ENCODE data around the gene TSPAN11.

TSPAN11 gene

GRCh38 chr12:30902001-30902400 lies 24.5 kb upstream of the TSPAN11 start:
- no peak for ATAC-seq (replicated peaks)
- Mint-ChIP-seq H3K9me3 (no peaks in the 10 kb centered on the region), H3K27ac (no peak overlapping the region), H3K27me3 (peaks cover 15% of the 10 kb centered on the region in 2 donors), H3K4me1 (no peaks in the 10 kb centered on the region), H3K36me3 (no peaks in the 10 kb centered on the region), H3K4me3 (no peak overlapping the region)
- DNase-seq, result no peak

GRCh38 chr12:30902596-30902995 lies 24.0 kb upstream of the TSPAN11 start:
- ATAC-seq (replicated peaks), result no peak
- H3K27me3 Mint-ChIP-seq, result peaks cover 12 to 13% of the 10 kb centered on the region in 2 donors
- H3K9me3 Mint-ChIP-seq, result no peaks in the 10 kb centered on the region
- DNase-seq, result no peak
- no peaks in the 10 kb centered on the region for H3K4me1 Mint-ChIP-seq
- no peaks in the 10 kb centered on the region for H3K36me3 Mint-ChIP-seq
- H3K4me3 Mint-ChIP-seq, result no peak overlapping the region
- no peak overlapping the region for H3K27ac Mint-ChIP-seq

- H3K4me3 Mint-ChIP-seq, result no peak overlapping the region
Observed at GRCh38 chr12:30905463-30906009, 21.0 kb upstream of the TSPAN11 start.

GRCh38 chr12:30908076-30908721 lies 18.3 kb upstream of the TSPAN11 start:
- Mint-ChIP-seq H3K4me3 (no peak overlapping the region), H3K4me1 (peaks cover 0 to under 1% of the 10 kb centered on the region in 2 donors), H3K36me3 (no peaks in the 10 kb centered on the region), H3K27me3 (peaks cover 7 to 8% of the 10 kb centered on the region in 2 donors), H3K27ac (no peak overlapping the region), H3K9me3 (no peaks in the 10 kb centered on the region)
- DNase-seq, result no peak
- no peak for ATAC-seq (replicated peaks)

More at GRCh38 chr12:30905463-30906009, 21.0 kb upstream of the TSPAN11 start:
- DNase-seq, result no peak
- ATAC-seq (replicated peaks), result no peak
- Mint-ChIP-seq H3K27ac (no peak overlapping the region), H3K4me1 (no peaks in the 10 kb centered on the region), H3K9me3 (no peaks in the 10 kb centered on the region), H3K27me3 (peaks cover 9 to 10% of the 10 kb centered on the region in 2 donors), H3K36me3 (no peaks in the 10 kb centered on the region)

GRCh38 chr12:30908722-30909348 lies 17.7 kb upstream of the TSPAN11 start:
- Mint-ChIP-seq H3K27me3 (peaks cover 7 to 9% of the 10 kb centered on the region in 2 donors), H3K9me3 (no peaks in the 10 kb centered on the region), H3K27ac (no peak overlapping the region), H3K36me3 (no peaks in the 10 kb centered on the region), H3K4me3 (no peak overlapping the region), H3K4me1 (peaks cover 0 to 3% of the 10 kb centered on the region in 2 donors)
- DNase-seq (no peak), ATAC-seq (replicated peaks) (no peak)

GRCh38 chr12:30909349-30910037 lies 17.1 kb upstream of the TSPAN11 start:
- Mint-ChIP-seq H3K4me1 (peaks cover 0 to 3% of the 10 kb centered on the region in 2 donors), H3K4me3 (no peak overlapping the region), H3K27ac (no peak overlapping the region), H3K9me3 (no peaks in the 10 kb centered on the region), H3K36me3 (no peaks in the 10 kb centered on the region), H3K27me3 (peaks cover 7 to 13% of the 10 kb centered on the region in 2 donors)
- DNase-seq (no peak), ATAC-seq (replicated peaks) (no peak)

GRCh38 chr12:30910038-30910350 lies 16.6 kb upstream of the TSPAN11 start:
- no peak for ATAC-seq (replicated peaks)
- peaks cover 7 to 13% of the 10 kb centered on the region in 2 donors for H3K27me3 Mint-ChIP-seq
- no peak overlapping the region for H3K27ac Mint-ChIP-seq
- H3K36me3 Mint-ChIP-seq, result no peaks in the 10 kb centered on the region
- H3K4me3 Mint-ChIP-seq, result no peak overlapping the region
- H3K4me1 Mint-ChIP-seq, result peaks cover 0 to 3% of the 10 kb centered on the region in 2 donors
- DNase-seq, result no peak
- H3K9me3 Mint-ChIP-seq, result no peaks in the 10 kb centered on the region

GRCh38 chr12:30911207-30911606 lies 15.3 kb upstream of the TSPAN11 start:
- no peak for ATAC-seq (replicated peaks)

GRCh38 chr12:30913323-30913722 lies 13.2 kb upstream of the TSPAN11 start:
- Mint-ChIP-seq H3K9me3 (no peaks in the 10 kb centered on the region), H3K27ac (no peak overlapping the region), H3K27me3 (peaks cover 4 to 22% of the 10 kb centered on the region in 2 donors), H3K36me3 (no peaks in the 10 kb centered on the region), H3K4me1 (peaks cover 0 to 3% of the 10 kb centered on the region in 2 donors), H3K4me3 (no peak overlapping the region)
- DNase-seq (no peak), ATAC-seq (replicated peaks) (peak; percentile 51)

More at GRCh38 chr12:30911207-30911606, 15.3 kb upstream of the TSPAN11 start:
- H3K9me3 Mint-ChIP-seq, result no peaks in the 10 kb centered on the region
- no peak overlapping the region for H3K27ac Mint-ChIP-seq
- H3K27me3 Mint-ChIP-seq, result peaks cover 7 to 17% of the 10 kb centered on the region in 2 donors
- no peaks in the 10 kb centered on the region for H3K36me3 Mint-ChIP-seq
- DNase-seq, result no peak
- no peak overlapping the region for H3K4me3 Mint-ChIP-seq
- peaks cover 0 to 3% of the 10 kb centered on the region in 2 donors for H3K4me1 Mint-ChIP-seq

- no peak for ATAC-seq (replicated peaks)
- H3K4me1 Mint-ChIP-seq, result peaks cover 0 to 3% of the 10 kb centered on the region in 2 donors
Observed at GRCh38 chr12:30914986-30915591, 11.5 kb upstream of the TSPAN11 start.

GRCh38 chr12:30923057-30923456 lies 3.5 kb upstream of the TSPAN11 start:
- no peak overlapping the region for H3K27ac Mint-ChIP-seq
- ATAC-seq (replicated peaks) (no peak), DNase-seq (no peak)
- H3K36me3 Mint-ChIP-seq, result no peaks in the 10 kb centered on the region
- no peak overlapping the region for H3K4me3 Mint-ChIP-seq
- H3K27me3 Mint-ChIP-seq, result peaks cover 40 to 41% of the 10 kb centered on the region in 2 donors
- peaks cover 0 to 3% of the 10 kb centered on the region in 2 donors for H3K9me3 Mint-ChIP-seq
- peaks cover 1 to 6% of the 10 kb centered on the region in 2 donors for H3K4me1 Mint-ChIP-seq

More at GRCh38 chr12:30914986-30915591, 11.5 kb upstream of the TSPAN11 start:
- Mint-ChIP-seq H3K36me3 (no peaks in the 10 kb centered on the region), H3K27ac (no peak overlapping the region), H3K27me3 (peaks cover 0 to 14% of the 10 kb centered on the region in 2 donors), H3K9me3 (no peaks in the 10 kb centered on the region), H3K4me3 (no peak overlapping the region)
- DNase-seq, result no peak

- peak in 1 of 2 donors; percentile 6 for ATAC-seq (replicated peaks)
- peaks cover 1 to 6% of the 10 kb centered on the region in 2 donors for H3K4me1 Mint-ChIP-seq
- no peak overlapping the region for H3K27ac Mint-ChIP-seq
- H3K4me3 Mint-ChIP-seq, result peak overlapping the region in 1 of 2 donors; percentile 47
- H3K9me3 Mint-ChIP-seq, result peaks cover 0 to 3% of the 10 kb centered on the region in 2 donors
- DNase-seq, result no peak
- H3K27me3 Mint-ChIP-seq, result peaks cover 59 to 68% of the 10 kb centered on the region in 2 donors
- H3K36me3 Mint-ChIP-seq, result no peaks in the 10 kb centered on the region
Observed at GRCh38 chr12:30925607-30926242, 823 bp upstream of the TSPAN11 start.

GRCh38 chr12:30927222-30927611 lies 669 bp downstream of the TSPAN11 start:
- H3K27me3 Mint-ChIP-seq, result peaks cover 56 to 68% of the 10 kb centered on the region in 2 donors
- ATAC-seq (replicated peaks) (no peak), DNase-seq (no peak)
- no peak overlapping the region for H3K4me3 Mint-ChIP-seq
- no peaks in the 10 kb centered on the region for H3K36me3 Mint-ChIP-seq
- peaks cover 0 to 3% of the 10 kb centered on the region in 2 donors for H3K9me3 Mint-ChIP-seq
- peaks cover 1 to 6% of the 10 kb centered on the region in 2 donors for H3K4me1 Mint-ChIP-seq
- H3K27ac Mint-ChIP-seq, result no peak overlapping the region

Data from stimulated activated naive B cell treated with anti-CD40 and anti-IgM and Interleukin-4, amounts not matched to agents 10 μg/mL and 1 μg/mL and 100 μg/mL, for 72 hours (primary cell).